H9 (cell line): ENCODE data around the gene VCY. TPM values are rescaled to one million over a fixed set of nuclear protein-coding genes. Genes with fewer than 3 reads are reported as not detected.
"Not testable (repeated sequence)": the region's sequence is repeated elsewhere in the genome, so short reads cannot be mapped to it uniquely, and the experiment has no call there.

Experiments
- DNase-seq: peaks from one replicate; pipeline ENCODE4 v3.0.0-alpha.2; 2017
- H2AFZ ChIP-seq: one replicate; pipeline ENCODE4 v1.6.1; 2013; ENCODE audit warnings: mild to moderate bottlenecking, low read length, control low read depth, moderate library complexity
- H2AK5ac ChIP-seq: 2 replicates; pipeline ENCODE4 v1.6.1; 2013; ENCODE audit warnings: low read length, control low read depth, mixed read lengths; ENCODE audit not compliant: insufficient read length
- H2BK120ac ChIP-seq: one replicate; pipeline ENCODE4 v1.6.1; 2013; ENCODE audit warnings: low read depth, mild to moderate bottlenecking, low read length, control low read depth, inconsistent platforms; ENCODE audit not compliant: poor library complexity, severe bottlenecking
- H2BK12ac ChIP-seq: 2 replicates; pipeline ENCODE4 v1.6.1; 2013; ENCODE audit warnings: low read length, control low read depth, mixed read lengths, low read depth; ENCODE audit not compliant: insufficient read length
- H2BK15ac ChIP-seq: 2 replicates; pipeline ENCODE4 v1.6.1; 2013; ENCODE audit warnings: low read depth, low read length, control low read depth
- H2BK20ac ChIP-seq: one replicate; pipeline ENCODE4 v1.6.1; 2013; ENCODE audit warnings: low read depth, mild to moderate bottlenecking, low read length, control low read depth, inconsistent platforms; ENCODE audit not compliant: poor library complexity, severe bottlenecking
- H2BK5ac ChIP-seq: 2 replicates; pipeline ENCODE4 v1.6.1; 2013; ENCODE audit warnings: low read length, control low read depth, mixed read lengths; ENCODE audit not compliant: insufficient read length
- H3K14ac ChIP-seq: 2 replicates; pipeline ENCODE4 v1.6.1; 2013; ENCODE audit warnings: low read length, control low read depth; ENCODE audit not compliant: insufficient read depth
- H3K18ac ChIP-seq: 2 replicates; pipeline ENCODE4 v1.6.1; 2013; ENCODE audit warnings: low read depth, mild to moderate bottlenecking, mixed read lengths, low read length, control low read depth; ENCODE audit not compliant: insufficient read length
- H3K23ac ChIP-seq: 2 replicates; pipeline ENCODE4 v1.6.1; 2013; ENCODE audit warnings: low read length, control low read depth, mixed read lengths, low read depth; ENCODE audit not compliant: insufficient read length
- H3K23me2 ChIP-seq: 2 replicates; pipeline ENCODE4 v1.6.1; 2013; ENCODE audit warnings: low read depth, mild to moderate bottlenecking, mixed read lengths, low read length, control low read depth; ENCODE audit not compliant: insufficient read length, poor library complexity, severe bottlenecking
- H3K27ac ChIP-seq: 2 replicates; pipeline ENCODE4 v1.5.1; 2013; ENCODE audit warnings: low read length, control low read depth, mixed read lengths, low read depth; ENCODE audit not compliant: insufficient read length
- H3K27me3 ChIP-seq: 2 replicates; pipeline ENCODE4 v1.6.1; 2013; ENCODE audit warnings: low read length, control low read depth, inconsistent platforms; ENCODE audit not compliant: insufficient read depth
- H3K4ac ChIP-seq: 2 replicates; pipeline ENCODE4 v1.6.1; 2013; ENCODE audit warnings: low read depth, mild to moderate bottlenecking, control low read depth, inconsistent platforms, low read length, moderate library complexity
- H3K4me1 ChIP-seq: 2 replicates; pipeline ENCODE4 v1.6.1; 2013; ENCODE audit warnings: low read length, control low read depth, inconsistent platforms; ENCODE audit not compliant: insufficient read depth
- H3K4me2 ChIP-seq: 2 replicates; pipeline ENCODE4 v1.6.1; 2013; ENCODE audit warnings: low read length, control low read depth, mixed read lengths; ENCODE audit not compliant: insufficient read length, insufficient read depth
- H3K56ac ChIP-seq: 2 replicates; pipeline ENCODE4 v1.6.1; 2013; ENCODE audit warnings: low read depth, mild to moderate bottlenecking, mixed read lengths, low read length, control low read depth; ENCODE audit not compliant: insufficient read length
- H3K79me1 ChIP-seq: 2 replicates; pipeline ENCODE4 v1.6.1; 2013; ENCODE audit warnings: low read depth, mild to moderate bottlenecking, moderate library complexity, low read length, control low read depth, inconsistent platforms; ENCODE audit not compliant: insufficient read depth, poor library complexity, severe bottlenecking
- H3K79me2 ChIP-seq: 2 replicates; pipeline ENCODE4 v1.6.1; 2013; ENCODE audit warnings: low read length, control low read depth, inconsistent platforms; ENCODE audit not compliant: insufficient read depth
- H3K9ac ChIP-seq: 2 replicates; pipeline ENCODE4 v1.6.1; 2013; ENCODE audit warnings: low read length, control low read depth, mixed read lengths; ENCODE audit not compliant: insufficient read length; ENCODE audit errors: extremely low read depth
- H3K9me3 ChIP-seq: one replicate; pipeline ENCODE4 v1.6.1; 2013; ENCODE audit warnings: low read depth, low read length, inconsistent platforms; ENCODE audit not compliant: control insufficient read depth
- H3T11ph ChIP-seq: one replicate; pipeline ENCODE4 v1.6.1; 2013; ENCODE audit warnings: mild to moderate bottlenecking, low read length, control low read depth, inconsistent platforms
- H4K20me1 ChIP-seq: one replicate; pipeline ENCODE4 v1.6.1; 2013; ENCODE audit not compliant: control insufficient read depth, insufficient read length, insufficient read depth
- H4K5ac ChIP-seq: 2 replicates; pipeline ENCODE4 v1.6.1; 2013; ENCODE audit warnings: low read depth, mild to moderate bottlenecking, mixed read lengths, low read length, control low read depth; ENCODE audit not compliant: insufficient read length
- H4K8ac ChIP-seq: replicated peaks from 2 replicates; pipeline ENCODE4 v1.6.1; 2013; ENCODE audit warnings: low read length, control low read depth, mixed read lengths, low read depth; ENCODE audit not compliant: insufficient read length
- H4K91ac ChIP-seq: 2 replicates; pipeline ENCODE4 v1.6.1; 2013; ENCODE audit warnings: low read depth, mild to moderate bottlenecking, moderate library complexity, mixed read lengths, low read length, control low read depth; ENCODE audit not compliant: insufficient read length
- H3K27ac Mint-ChIP-seq, 3 experiments: 2 replicates in 2 of 3; 3 replicates in 1 of 3; pipeline ENCODE4 v1.8.0; 2020 to 2021; ENCODE audit warnings: mixed read lengths in 3 of 3, mild to moderate bottlenecking in 1 of 3, moderate library complexity in 1 of 3
- H3K27me3 Mint-ChIP-seq: 2 replicates; pipeline ENCODE4 v1.8.0; 2021; ENCODE audit warnings: low read depth, mild to moderate bottlenecking, moderate library complexity, mixed read lengths
- H3K36me3 Mint-ChIP-seq, 3 experiments: 2 replicates in 2 of 3; 3 replicates in 1 of 3; pipeline ENCODE4 v1.8.0; 2020 to 2021; ENCODE audit warnings: low read depth in 3 of 3, mixed read lengths in 3 of 3; ENCODE audit not compliant: insufficient read depth in 1 of 3
- H3K4me1 Mint-ChIP-seq, 2 experiments: 2 replicates each; pipeline ENCODE4 v1.8.0; 2020; ENCODE audit warnings: mixed read lengths in 2 of 2
- H3K4me3 Mint-ChIP-seq, 2 experiments: 2 replicates in 1 of 2; 3 replicates in 1 of 2; pipeline ENCODE4 v1.8.0; 2020 to 2021; ENCODE audit warnings: mild to moderate bottlenecking in 2 of 2, mixed read lengths in 2 of 2, moderate library complexity in 1 of 2
- H3K9me3 Mint-ChIP-seq, 2 experiments: 2 replicates in 1 of 2; 3 replicates in 1 of 2; pipeline ENCODE4 v1.8.0; 2020; ENCODE audit warnings: mild to moderate bottlenecking in 2 of 2, mixed read lengths in 2 of 2, moderate library complexity in 1 of 2
- WGBS: extraction: QIAGEN DNeasy Blood & Tissue Kit; methylation state at CpG from one replicate; pipeline ENCODE4 v1.1.7; 2013; ENCODE audit warnings: missing lambda C conversion rate, low lambda C conversion rate, mixed read lengths; ENCODE audit not compliant: insufficient read length; ENCODE audit errors: extremely low coverage; 5-methylcytosine and 5-hydroxymethylcytosine counted together
- total RNA-seq: library from RNA; stranded (reverse); gene quantifications from 2 replicates; pipeline ENCODE4 v1.2.1, GENCODE V29; 2021

Gene VCY
- total RNA-seq, 1 experiment from 2014 or later: not detected

- not testable (repeated sequence) for H2BK15ac ChIP-seq, H2BK5ac ChIP-seq, H3K9ac ChIP-seq, H4K8ac ChIP-seq, H3K14ac ChIP-seq, H3K27me3 ChIP-seq, H2AK5ac ChIP-seq, H3K56ac ChIP-seq, H3K4me2 ChIP-seq, H3K79me1 ChIP-seq, H3K36me3 Mint-ChIP-seq, H2BK12ac ChIP-seq, H3K9me3 ChIP-seq, H3K27ac Mint-ChIP-seq, H3K18ac ChIP-seq, H2AFZ ChIP-seq, H3K23me2 ChIP-seq, H3K4me3 Mint-ChIP-seq, H2BK120ac ChIP-seq, H3T11ph ChIP-seq, H3K9me3 Mint-ChIP-seq, H4K91ac ChIP-seq, DNase-seq, H4K20me1 ChIP-seq, H3K79me2 ChIP-seq, H2BK20ac ChIP-seq, H4K5ac ChIP-seq, H3K23ac ChIP-seq, H3K27me3 Mint-ChIP-seq, H3K4ac ChIP-seq, H3K4me1 Mint-ChIP-seq, H3K4me1 ChIP-seq, H3K27ac ChIP-seq
- no CpG with 5 or more reads among the region's 2 CpGs for WGBS
These were observed 25.6 kb upstream of the VCY start for GRCh38 chrY:14011916-14012315.

- not testable (repeated sequence) for H4K5ac ChIP-seq
These were observed 43.9 kb downstream of the VCY start for GRCh38 chrY:13942406-13942805.

More at GRCh38 chrY:13942406-13942805, 43.9 kb downstream of the VCY start:
- DNase-seq, H3K27ac Mint-ChIP-seq, H4K91ac ChIP-seq, H4K20me1 ChIP-seq, H3K56ac ChIP-seq, H2BK120ac ChIP-seq, H3K27ac ChIP-seq, H2BK15ac ChIP-seq, H3K36me3 Mint-ChIP-seq, H3K79me2 ChIP-seq, H3K4ac ChIP-seq, H3K27me3 Mint-ChIP-seq, H3K23ac ChIP-seq, H3K18ac ChIP-seq, H3K9me3 ChIP-seq, H3K4me2 ChIP-seq, H2BK5ac ChIP-seq, H2AK5ac ChIP-seq, H3K27me3 ChIP-seq, H2BK12ac ChIP-seq, H2AFZ ChIP-seq, H3K4me1 Mint-ChIP-seq, H4K8ac ChIP-seq, H3T11ph ChIP-seq, H3K9me3 Mint-ChIP-seq, H3K9ac ChIP-seq, H3K14ac ChIP-seq, H2BK20ac ChIP-seq, H3K23me2 ChIP-seq, H3K4me3 Mint-ChIP-seq, H3K79me1 ChIP-seq, H3K4me1 ChIP-seq: not testable (repeated sequence)
- WGBS: no CpG with 5 or more reads among the region's 2 CpGs

Other genes with a start within 250 kb of the VCY start
- gene VCY1B, start 69.8 kb upstream of the VCY start, total RNA-seq: not detected in 2 replicates